Renal cortical epithelial cell (primary cell): ENCODE data around the gene PTPRU. TPM values are rescaled to one million over a fixed set of nuclear protein-coding genes. Genes with fewer than 3 reads are reported as not detected.

Experiments used
- DNase-seq: peaks from one replicate; pipeline ENCODE4 v3.0.0-alpha.2; 2011; ENCODE audit warnings: low read depth
- total RNA-seq: library from RNA; depleted of rRNA; stranded (reverse); fragments of >200 nt; gene quantifications from 2 replicates; pipeline ENCODE4 v1.2.3, GENCODE V29; 2014

Gene PTPRU
- total RNA-seq, 1 donor from 2014 or later = 50.7 TPM

- DNase-seq = peak; percentile 39
Observed at GRCh38 chr1:29332204-29332603, 95.9 kb downstream of the PTPRU start.

GRCh38 chr1:29333008-29333407 is 96.7 kb downstream of the PTPRU start:
- DNase-seq = no peak

- DNase-seq = no peak
Observed at GRCh38 chr1:29335573-29335972, 99.3 kb downstream of the PTPRU start.

- peak; percentile 4 for DNase-seq
Observed at GRCh38 chr1:29338908-29339575, 102.7 kb downstream of the PTPRU start.

- DNase-seq = no peak
Observed at GRCh38 chr1:29341936-29342335, 105.6 kb downstream of the PTPRU start.

GRCh38 chr1:29342351-29342750 is 106.0 kb downstream of the PTPRU start:
- DNase-seq = no peak

- no peak for DNase-seq
Observed at GRCh38 chr1:29342983-29343382, 106.7 kb downstream of the PTPRU start.

GRCh38 chr1:29343476-29343875 is 107.2 kb downstream of the PTPRU start:
- no peak for DNase-seq

- DNase-seq = no peak
Observed at GRCh38 chr1:29343908-29344307, 107.6 kb downstream of the PTPRU start.

- no peak for DNase-seq
Observed at GRCh38 chr1:29344336-29344735, 108.0 kb downstream of the PTPRU start.

GRCh38 chr1:29346576-29346975 is 110.3 kb downstream of the PTPRU start:
- DNase-seq = no peak

- no peak for DNase-seq
Observed at GRCh38 chr1:29349871-29350491, 113.7 kb downstream of the PTPRU start.

- no peak for DNase-seq
Observed at GRCh38 chr1:29352719-29353420, 116.5 kb downstream of the PTPRU start.

- peak; percentile 20 for DNase-seq
Observed at GRCh38 chr1:29354511-29355098, 118.3 kb downstream of the PTPRU start.

GRCh38 chr1:29355375-29355774 is 119.1 kb downstream of the PTPRU start:
- DNase-seq = no peak

- DNase-seq = no peak
Observed at GRCh38 chr1:29356663-29357062, 120.3 kb downstream of the PTPRU start.

- DNase-seq = no peak
Observed at GRCh38 chr1:29357452-29357851, 121.1 kb downstream of the PTPRU start.

- DNase-seq = no peak
Observed at GRCh38 chr1:29358183-29358582, 121.9 kb downstream of the PTPRU start.

GRCh38 chr1:29360768-29361167 is 124.4 kb downstream of the PTPRU start:
- no peak for DNase-seq

GRCh38 chr1:29361686-29362085 is 125.4 kb downstream of the PTPRU start:
- no peak for DNase-seq

GRCh38 chr1:29362116-29362515 is 125.8 kb downstream of the PTPRU start:
- no peak for DNase-seq

- DNase-seq = no peak
Observed at GRCh38 chr1:29362764-29363163, 126.4 kb downstream of the PTPRU start.

GRCh38 chr1:29363536-29363935 is 127.2 kb downstream of the PTPRU start:
- no peak for DNase-seq
